ENCODE data around the gene ZBED4.
A peak's percentile ranks its signal among the peaks of the same experiment; 100 is the strongest.

ZBED4 gene

GRCh38 chr22:49906799-49907290 is 53.2 kb downstream of the ZBED4 start:
- no peak for DNase-seq

DNA sequence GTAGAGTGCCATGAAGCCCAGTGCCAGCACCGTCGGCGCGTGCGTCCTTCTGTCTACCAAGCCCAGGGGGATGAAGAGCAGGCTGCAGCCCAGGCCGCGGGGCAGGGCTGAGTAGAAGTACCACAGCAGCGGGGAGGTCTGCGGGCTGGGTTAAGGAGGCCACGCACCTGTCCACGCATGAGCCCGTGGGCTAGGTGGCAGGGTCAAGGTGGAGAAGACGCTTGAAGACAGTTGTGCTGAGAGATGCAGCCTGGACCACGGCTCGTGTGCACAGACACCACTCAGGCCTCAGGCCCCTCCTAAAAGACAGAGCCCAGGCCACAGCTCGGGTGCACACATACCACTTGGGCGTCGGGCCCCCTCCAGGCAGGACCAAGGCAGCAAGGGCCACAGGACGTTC is 54.2 kb downstream of the ZBED4 start:
- DNase-seq, result no peak

DNA sequence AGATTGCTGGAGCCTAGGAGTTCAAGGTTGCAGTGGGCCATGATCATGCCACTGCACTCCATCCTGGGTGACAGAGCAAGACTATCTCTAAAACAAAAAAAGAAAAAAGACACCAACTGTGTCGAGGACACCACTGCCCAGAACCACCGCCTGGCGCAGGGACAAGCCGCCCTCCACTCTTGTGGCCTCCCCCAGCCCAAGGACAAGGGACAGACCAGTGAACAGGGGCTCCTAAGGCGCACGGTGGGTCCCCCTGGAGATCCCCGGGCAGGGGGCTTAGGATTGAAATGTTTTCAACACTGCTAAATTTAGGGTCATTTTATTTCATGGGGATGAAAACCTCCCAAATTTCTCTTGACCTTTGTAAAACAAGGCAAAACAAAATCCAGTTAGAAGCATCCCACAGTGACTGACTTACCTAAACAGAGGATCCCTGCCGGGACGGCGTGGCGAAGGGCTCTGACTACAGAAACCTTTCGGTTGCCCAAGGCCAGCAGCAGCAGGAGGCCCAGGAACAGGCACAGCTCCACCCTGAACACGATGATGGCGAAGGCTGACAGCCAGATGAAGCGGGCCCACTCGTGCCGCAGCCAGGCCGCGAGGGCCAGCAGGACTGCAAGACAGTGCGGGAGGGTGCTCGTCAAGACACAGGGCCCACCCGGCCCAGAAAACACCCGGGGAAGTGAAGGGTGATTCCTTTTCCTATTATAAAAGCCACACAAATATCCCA is 56.0 kb downstream of the ZBED4 start:
- DNase-seq, result no peak

GRCh38 chr22:49910229-49911155 is 56.8 kb downstream of the ZBED4 start:
- no peak for DNase-seq

- no peak for DNase-seq
Observed at GRCh38 chr22:49911881-49912625, 58.4 kb downstream of the ZBED4 start.

GRCh38 chr22:49913026-49913425 is 59.4 kb downstream of the ZBED4 start:
- DNase-seq, result no peak

DNA sequence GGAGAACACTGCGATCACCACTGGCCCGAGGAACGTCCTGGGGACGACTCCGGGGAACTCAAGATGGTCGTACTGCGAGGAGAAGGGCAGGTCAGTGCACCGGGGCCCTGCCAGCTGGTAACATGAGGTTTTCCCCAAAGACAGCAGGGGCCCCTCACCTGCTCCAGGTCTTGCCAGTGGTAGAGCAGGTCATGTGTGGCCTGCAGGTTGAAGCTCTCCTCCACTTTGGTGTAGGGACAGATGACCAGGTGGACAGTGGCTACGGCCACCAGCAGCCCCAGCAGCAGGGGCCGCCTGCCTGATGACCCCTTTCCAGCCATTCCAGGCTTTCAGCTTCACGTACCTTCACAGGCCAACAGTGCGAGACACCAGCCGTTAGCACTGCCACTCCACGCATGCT is 59.8 kb downstream of the ZBED4 start:
- no peak for DNase-seq

DNA sequence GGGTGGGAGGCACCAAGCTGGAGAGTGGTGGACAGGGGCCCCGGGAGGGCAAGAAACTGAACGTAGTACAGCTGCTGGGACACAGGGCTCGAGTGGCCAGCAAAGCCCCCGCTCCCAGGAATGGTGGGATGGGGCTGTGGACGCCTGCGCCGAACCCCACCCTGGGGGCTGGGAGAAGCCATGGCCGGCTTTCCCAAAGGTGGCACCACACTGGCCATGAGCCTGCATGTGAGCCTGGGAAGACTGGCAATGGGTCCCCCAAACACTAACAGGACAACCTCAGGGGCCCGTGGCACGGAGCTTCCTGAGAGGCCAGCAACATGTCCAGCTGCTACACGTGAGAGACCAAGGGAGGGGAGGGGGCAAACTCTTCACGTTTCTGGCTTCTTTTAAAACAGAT is 60.6 kb downstream of the ZBED4 start:
- DNase-seq, result no peak

DNA sequence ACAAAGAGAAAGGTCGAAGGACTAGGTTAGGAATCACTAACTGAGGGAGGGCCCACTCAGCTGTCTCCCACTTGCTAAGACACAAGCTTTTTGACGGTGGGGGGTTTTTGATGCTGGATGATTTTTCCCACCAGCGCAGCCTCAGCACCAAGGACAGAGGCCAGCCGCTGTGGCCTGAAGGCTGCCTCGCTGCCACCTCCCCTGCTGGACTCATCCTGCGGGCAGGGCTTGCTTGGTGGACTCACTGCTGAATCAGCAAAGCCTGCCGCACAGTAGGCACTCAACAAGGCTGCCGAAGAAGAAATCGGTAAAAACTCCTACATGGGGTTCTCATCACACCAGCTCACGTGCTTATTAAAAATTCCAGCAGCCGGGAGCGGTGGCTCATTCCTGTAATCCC is 62.0 kb downstream of the ZBED4 start:
- DNase-seq, result no peak

- no peak for DNase-seq
Observed at GRCh38 chr22:49916831-49917230, 63.2 kb downstream of the ZBED4 start.

DNA sequence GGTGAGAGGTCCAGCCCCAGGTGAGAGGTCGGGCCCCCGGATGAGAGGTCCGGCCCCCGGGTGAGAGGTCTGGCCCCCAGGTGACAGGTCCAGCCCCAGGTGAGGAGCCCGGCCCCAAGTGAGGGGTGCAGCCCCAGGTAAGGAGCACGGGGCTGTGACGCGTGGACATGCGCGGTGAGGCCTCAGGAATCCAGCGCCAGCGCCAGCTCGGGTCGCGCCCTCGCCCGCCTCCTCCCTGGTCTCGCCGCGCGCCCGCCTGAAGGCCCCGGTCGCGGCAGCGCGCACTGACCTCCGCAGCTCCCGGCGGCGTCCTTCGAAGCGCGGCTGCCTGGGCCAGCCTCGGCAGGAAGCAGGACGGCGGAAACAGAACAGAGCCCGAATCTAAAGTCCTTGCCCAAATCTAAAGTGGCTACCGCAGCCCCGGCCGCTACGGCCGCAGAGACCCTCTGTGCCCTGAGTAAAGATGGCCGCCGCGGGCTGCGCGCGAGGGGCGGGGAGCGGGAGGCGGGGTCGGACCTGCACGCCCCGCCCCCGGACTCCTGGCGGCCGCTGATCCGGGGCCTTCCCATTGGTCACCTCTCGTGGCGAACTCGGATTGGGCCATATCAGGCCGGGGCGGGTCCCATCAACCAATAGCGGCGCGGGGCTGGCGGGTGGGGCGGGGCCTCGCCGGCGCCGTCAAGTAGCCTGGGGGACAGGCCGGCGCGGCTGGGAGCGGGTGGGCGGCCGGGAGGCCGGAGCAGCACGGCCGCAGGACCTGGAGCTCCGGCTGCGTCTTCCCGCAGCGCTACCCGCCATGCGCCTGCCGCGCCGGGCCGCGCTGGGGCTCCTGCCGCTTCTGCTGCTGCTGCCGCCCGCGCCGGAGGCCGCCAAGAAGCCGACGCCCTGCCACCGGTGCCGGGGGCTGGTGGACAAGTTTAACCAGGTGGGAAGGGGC is 64.6 kb downstream of the ZBED4 start, which contains the start of the genes ALG12 and CRELD2:
Gene ALG12, minus strand, starts transcription at position 465 of the 937 bp plus-strand sequence. CDS start 4,673 bp downstream, outside the sequence.
Gene CRELD2, plus strand, starts transcription at position 661 of the 937 bp plus-strand sequence. Its CDS starts 136 bp downstream, at position 797.
- DNase-seq, result peak; percentile 87 to 90

GRCh38 chr22:49918911-49919881 is 65.6 kb downstream of the ZBED4 start:
- DNase-seq, result no peak

GRCh38 chr22:49920859-49921258 is 67.2 kb downstream of the ZBED4 start:
- no peak for DNase-seq

DNA sequence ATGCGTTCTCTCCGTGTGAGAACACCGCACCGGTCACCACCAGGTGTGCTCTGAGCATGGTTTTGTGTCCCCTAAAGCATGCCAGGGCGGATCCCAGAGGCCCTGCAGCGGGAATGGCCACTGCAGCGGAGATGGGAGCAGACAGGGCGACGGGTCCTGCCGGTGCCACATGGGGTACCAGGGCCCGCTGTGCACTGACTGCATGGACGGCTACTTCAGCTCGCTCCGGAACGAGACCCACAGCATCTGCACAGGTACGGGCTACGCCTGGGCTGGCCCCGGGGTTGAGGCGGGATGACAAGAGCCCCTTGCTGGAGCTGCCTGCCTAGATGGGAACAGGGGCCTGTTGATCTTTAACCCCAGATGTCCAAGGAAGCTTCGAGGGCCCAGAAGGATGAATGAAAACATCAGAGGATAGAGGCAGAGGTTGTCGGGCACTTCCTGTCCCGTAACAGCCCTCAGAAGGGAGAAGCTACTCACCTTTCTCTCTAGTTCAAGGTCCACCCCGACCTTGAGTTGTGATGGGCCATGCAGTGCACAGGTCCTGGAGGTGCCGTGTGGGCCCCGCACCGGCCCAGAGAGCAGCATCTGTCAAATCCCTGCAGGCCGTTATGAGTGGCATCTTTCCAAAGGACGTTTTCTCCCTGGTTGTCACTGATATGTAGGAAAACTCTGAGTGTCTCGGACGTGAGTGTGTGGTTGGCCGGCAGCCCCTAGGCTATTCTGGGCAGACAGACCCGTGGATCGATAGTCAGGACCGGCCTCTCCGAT is 68.0 kb downstream of the ZBED4 start:
- no peak for DNase-seq

GRCh38 chr22:49922484-49922883 is 68.8 kb downstream of the ZBED4 start:
- no peak for DNase-seq

DNA sequence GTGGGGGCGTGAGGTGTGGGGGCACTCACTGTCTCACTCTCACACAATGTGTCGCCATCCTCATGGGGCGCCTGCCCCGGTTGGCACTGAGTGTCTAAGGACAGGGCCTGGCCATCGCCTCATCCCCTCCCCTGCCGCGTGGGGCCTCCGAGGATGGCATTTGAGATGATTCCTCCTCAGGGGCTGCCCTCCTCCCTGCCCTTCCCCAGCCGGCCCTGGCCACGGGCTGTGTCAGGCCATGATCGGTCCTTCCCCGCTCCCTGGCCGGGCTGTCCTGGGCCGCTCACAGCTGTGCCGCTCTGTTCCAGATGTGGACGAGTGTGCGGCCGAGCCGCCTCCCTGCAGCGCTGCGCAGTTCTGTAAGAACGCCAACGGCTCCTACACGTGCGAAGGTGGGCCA is 69.3 kb downstream of the ZBED4 start:
- no peak for DNase-seq

DNA sequence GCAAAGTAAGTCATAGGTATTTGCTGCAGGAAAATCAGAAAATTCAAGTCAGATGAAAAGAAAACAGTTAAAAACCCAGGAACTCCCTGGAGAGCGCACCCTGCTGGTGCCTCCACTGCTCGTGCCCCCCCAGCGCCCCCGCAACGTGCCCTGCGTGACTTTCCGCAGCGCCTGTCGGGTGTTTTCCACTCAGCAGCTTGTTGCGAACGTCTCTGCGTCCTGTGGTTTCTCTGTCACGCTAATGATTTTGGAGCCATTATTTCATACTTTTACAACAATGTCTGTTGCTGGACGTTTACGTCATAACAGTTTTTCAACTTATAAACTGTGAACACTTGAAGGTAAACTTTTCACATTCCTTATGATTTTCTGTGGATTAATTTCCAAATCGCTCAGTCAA is 69.8 kb downstream of the ZBED4 start:
- no peak for DNase-seq

- no peak for DNase-seq
Observed at GRCh38 chr22:49924113-49924833, 70.6 kb downstream of the ZBED4 start.

GRCh38 chr22:49925525-49926128 is 72.0 kb downstream of the ZBED4 start:
- no peak for DNase-seq

All from NCI-H2081 (cell line).